PC-9 (cell line): ENCODE measurements around the gene PITPNM3.

Source experiments
- EZH2 ChIP-seq: fragments of 200-600 bp; sonication (generic); IDR thresholded peaks from 2 replicates; pipeline ENCODE4 v1.8.0; 2017; ENCODE audit warnings: antibody characterized with exemption, low read depth
- TF ChIP-seq, protein P1 (sequence below): fragments of 200-600 bp; sonication (generic); conservative IDR thresholded peaks from 2 replicates; pipeline ENCODE4 v1.6.1; 2017; ENCODE audit warnings: mixed run types, antibody characterized with exemption, mild to moderate bottlenecking, moderate library complexity

- no peak for TF ChIP-seq EZH2
- TF ChIP-seq, protein P1, sequence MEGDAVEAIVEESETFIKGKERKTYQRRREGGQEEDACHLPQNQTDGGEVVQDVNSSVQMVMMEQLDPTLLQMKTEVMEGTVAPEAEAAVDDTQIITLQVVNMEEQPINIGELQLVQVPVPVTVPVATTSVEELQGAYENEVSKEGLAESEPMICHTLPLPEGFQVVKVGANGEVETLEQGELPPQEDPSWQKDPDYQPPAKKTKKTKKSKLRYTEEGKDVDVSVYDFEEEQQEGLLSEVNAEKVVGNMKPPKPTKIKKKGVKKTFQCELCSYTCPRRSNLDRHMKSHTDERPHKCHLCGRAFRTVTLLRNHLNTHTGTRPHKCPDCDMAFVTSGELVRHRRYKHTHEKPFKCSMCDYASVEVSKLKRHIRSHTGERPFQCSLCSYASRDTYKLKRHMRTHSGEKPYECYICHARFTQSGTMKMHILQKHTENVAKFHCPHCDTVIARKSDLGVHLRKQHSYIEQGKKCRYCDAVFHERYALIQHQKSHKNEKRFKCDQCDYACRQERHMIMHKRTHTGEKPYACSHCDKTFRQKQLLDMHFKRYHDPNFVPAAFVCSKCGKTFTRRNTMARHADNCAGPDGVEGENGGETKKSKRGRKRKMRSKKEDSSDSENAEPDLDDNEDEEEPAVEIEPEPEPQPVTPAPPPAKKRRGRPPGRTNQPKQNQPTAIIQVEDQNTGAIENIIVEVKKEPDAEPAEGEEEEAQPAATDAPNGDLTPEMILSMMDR, result no peak
Measured at GRCh38 chr17:6465206-6466003, 91.0 kb downstream of the PITPNM3 start.
